CD4-positive, alpha-beta T cell treated with Interleukin-17A for 4 hours (primary cell): ENCODE results near the gene RPLP1.
"Not testable (repeated sequence)": the region's sequence is repeated elsewhere in the genome, so short reads cannot be mapped to it uniquely, and the experiment has no call there.

ENCODE experiments used
- DNase-seq: peaks from one replicate; pipeline ENCODE4 v3.0.0-alpha.2; 2020; ENCODE audit warnings: mixed read lengths

Gene RPLP1

GRCh38 chr15:69443032-69443611 is 9.5 kb upstream of the RPLP1 start:
- no peak for DNase-seq

DNA sequence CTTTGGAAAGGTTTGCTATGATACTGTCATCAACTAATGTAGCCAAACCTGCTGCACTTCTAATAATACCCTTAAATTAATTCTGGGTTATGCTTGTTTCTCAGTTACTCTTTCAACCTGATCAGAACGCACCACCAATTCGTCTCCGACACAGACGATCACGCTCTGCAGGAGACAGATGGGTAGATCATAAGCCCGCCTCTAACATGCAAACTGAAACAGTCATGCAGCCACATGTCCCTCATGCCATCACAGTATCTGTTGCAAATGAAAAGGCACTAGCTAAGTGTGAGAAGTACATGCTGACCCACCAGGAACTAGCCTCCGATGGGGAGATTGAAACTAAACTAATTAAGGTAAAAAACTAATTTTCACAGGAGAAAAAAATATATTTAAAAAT is 7.9 kb upstream of the RPLP1 start:
- no peak for DNase-seq

GRCh38 chr15:69446953-69447352 is 5.7 kb upstream of the RPLP1 start:
- no peak for DNase-seq

DNA sequence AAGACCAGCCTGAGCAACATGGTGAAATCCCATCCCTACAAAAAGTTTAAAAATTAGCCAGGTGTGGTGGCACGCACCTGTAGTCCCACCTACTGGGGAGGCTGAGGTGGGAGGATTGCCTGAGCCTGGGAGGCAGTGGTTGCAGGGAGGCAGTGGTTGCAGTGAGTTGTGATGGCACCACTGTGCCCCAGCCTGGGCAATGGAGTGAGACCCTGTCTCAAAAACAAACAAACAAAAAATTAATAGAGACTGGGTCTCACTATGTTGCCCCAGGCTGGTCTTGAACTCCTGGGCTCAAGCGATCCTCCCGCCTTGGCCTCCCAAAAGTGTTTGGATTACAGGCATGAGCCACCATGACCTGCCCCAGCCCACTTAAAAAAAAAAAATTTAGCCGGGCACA is 2.4 kb upstream of the RPLP1 start:
- DNase-seq: not testable (repeated sequence)

GRCh38 chr15:69450968-69451695 is 1.5 kb upstream of the RPLP1 start:
- DNase-seq: no peak

DNA sequence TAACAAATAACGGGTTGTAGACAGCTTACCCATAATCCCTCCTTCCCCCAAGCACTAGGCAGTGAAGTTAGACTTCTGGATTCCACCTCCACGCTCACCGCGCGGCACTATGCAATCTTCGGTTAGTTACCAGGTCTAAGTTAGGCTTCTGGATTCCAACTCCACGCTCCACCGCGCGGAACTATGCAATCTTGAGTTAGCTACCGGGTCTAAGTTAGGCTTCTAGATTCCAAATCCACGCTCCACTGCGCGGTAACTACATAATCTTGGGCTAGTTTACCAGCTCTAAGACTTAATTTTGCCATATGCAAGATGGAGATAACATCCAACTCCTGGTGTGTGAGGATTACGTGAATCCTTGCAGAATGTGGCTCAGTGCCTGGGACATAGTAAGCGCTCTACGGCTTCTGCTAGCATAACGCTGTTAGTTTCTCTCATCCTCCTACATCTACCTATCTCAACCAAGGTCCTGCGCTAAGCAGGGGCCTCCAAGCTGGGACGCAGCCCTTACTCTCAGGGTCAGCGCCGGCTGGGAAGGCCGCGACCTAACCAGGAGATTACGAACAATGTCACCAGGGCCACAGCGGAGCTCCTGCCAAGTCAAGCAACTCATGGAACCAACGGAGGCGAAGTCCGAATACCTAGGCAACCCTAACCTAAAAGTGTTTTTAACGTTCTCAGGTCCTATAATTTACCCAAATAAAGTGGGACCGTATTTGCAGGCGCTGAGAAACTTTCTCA is 497 bp upstream of the RPLP1 start:
- DNase-seq: peak; percentile 41

GRCh38 chr15:69454953-69455352 is 2.3 kb downstream of the RPLP1 start:
- no peak for DNase-seq

DNA sequence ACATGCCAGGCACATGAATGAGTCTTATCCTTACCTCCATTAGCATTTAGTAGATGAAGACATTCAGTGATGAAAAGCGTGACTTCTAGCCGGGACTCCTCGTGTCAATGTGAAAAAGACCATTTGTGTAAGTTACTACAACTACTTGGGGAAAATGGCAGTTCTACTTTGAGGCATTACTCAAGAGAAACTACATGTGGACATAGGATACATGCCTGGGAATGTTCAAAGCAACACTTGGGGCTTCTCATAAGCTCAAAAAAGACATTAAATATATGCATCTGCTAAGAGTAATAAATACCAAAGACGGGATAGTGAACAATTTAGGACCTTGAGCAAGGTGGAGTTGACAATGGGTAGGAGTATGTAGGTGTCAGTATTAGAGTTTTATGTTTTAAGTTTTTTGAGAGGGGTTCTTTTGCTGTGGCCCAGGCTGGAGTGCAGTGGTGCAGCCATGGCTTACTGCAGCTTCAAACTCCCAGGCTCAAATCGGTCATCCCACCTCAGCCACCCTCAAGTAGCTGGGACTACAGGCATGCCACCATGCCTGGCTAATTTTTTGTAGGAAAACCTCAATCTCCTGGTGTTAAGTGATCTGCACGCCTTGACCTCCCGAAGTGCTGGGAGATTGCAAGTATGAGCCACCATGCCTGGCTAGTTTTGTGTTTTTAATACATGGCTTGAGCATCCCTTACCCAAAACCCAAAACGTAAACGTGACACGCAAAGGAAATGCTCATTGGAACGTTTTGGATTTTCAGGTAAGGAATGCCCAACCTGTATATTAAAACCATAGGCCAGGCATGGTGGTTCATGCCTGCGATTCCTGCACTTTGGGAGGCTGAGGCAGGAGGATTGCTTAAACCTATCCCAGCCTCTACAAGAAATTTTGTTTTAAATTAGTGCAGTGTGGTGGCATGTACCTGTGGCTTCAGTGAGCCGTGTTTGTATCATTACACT is 3.9 kb downstream of the RPLP1 start:
- no peak for DNase-seq

- DNase-seq: no peak
Observed at GRCh38 chr15:69457304-69458280, 5.0 kb downstream of the RPLP1 start.

DNA sequence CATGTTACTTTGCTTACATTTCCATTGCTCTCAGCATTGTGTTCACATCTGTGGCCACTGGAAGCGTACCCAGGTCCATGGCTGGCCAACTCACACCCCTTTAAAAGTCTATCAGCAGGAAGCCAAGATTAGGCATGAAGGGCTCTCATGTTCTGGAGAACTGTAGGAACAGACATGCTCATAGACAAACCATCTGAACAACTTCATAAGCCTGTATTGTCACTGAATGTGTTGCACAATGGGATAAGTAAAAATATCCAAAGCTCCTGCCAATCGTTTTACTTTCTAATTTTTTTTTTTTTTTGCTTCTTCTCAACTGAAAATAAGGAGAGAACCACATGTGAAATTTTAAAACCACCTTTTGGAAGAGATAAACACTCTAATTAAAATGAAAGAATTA is 6.4 kb downstream of the RPLP1 start:
- no peak for DNase-seq

DNA sequence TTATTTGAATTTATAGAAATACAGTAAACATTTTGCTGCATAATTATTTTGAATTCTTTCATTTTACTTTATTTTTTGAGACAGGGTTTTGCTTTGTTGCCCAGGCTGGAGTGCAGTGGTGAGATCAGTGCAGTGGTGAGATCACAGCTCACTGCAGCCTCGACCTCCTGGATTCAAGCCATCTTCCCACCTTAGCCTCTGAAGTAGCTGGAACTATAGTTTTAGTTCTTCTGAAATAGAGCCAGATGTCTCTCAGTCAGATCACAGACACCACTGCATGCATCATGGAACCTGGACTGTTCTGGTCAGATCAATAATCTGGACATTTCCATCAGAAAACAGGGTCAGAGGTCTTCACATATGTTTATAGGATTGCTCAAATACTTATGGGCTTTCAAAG is 7.9 kb downstream of the RPLP1 start:
- DNase-seq: no peak

DNA sequence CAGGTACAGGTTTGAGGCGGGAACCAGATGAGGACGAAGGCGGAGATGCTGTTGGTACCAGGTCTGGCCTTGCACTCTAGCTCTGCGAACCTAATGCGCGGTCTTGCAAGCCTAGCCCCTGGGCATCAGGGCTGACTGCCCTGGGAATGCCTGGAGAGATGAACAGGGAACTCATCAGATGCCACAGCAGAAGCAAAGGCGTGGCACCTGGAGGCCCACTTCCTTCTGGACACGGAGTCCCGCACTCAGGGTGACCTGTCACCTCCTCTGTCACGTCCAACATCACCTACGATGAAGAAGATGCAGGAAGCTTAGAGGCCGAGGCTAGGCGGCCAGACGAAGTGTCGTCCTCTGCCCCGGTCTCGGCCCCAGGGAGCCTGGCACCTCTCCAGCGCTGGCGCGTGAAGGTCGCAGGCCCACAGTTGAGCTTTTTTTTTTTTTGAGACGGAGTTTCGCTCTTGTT is 9.4 kb downstream of the RPLP1 start:
- peak; percentile 29 for DNase-seq

- peak; percentile 96 for DNase-seq
Observed at GRCh38 chr15:69462493-69463181, 10.0 kb downstream of the RPLP1 start.

DNA sequence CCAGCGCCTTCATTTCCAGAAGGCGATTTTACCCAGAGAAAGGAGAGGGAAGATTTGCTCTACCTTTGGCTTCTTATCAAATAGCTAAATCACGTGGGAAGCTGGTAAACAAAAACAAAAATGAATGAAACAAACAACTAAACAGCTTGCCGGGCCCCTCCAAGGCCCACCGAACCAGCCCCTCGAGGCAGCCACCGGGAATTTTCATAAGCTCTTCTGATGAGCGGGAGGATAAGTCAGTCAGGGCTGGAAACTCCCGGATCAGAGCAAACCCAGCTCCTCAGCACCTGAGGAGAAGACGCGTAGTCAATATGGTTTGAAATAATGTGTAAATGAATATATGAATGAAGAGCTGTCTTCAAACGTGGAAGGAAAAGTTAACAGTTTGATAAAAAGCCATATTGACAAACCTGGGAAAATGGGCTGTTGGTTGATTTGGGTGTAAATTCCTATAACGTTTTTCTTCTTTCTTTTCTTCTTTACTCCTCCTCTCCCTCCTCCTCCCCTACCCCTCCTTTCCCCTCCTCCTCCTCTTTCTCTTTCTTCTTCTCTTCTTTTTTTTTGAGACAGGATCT is 10.7 kb downstream of the RPLP1 start:
- DNase-seq: no peak

DNA sequence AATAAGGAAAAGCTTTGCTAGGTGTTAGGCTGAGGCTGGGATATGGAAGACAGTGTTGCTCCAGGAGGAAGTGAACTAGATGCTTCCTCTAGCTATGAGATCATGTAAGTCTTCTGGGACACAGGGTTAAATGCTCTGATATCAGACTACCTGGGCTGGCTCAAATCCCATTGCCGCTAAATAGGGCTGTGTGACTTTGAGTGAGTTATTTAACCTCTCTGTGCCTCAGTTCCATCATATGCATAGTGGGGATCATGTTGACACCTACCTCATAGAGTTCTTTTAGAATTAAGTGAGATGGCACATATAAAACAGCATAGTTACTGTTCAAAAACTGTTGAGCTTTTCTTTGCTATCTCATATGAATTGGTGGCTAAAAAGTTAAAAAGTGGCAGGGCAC is 12.6 kb downstream of the RPLP1 start:
- no peak for DNase-seq

DNA sequence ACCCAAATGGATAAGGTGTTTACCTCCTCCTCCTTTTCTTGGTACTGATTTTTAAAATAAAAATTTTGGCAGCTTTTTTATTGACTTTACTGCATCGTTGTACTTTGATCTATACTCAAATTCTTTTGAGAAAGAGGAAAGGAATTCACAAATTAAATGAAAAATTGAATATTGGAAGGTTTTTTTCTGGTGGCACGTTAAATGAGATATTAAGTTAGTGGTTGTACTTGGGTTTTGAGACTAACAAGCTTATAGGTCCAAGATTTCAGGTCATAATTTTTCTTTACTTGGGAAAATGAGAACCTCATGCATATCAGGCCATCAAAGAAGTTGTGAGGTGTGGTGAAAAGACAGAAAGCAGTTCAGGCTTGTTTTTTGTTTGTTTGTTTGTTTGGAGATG is 14.1 kb downstream of the RPLP1 start:
- DNase-seq: no peak

- no peak for DNase-seq
Observed at GRCh38 chr15:69467636-69468035, 15.0 kb downstream of the RPLP1 start.

DNA sequence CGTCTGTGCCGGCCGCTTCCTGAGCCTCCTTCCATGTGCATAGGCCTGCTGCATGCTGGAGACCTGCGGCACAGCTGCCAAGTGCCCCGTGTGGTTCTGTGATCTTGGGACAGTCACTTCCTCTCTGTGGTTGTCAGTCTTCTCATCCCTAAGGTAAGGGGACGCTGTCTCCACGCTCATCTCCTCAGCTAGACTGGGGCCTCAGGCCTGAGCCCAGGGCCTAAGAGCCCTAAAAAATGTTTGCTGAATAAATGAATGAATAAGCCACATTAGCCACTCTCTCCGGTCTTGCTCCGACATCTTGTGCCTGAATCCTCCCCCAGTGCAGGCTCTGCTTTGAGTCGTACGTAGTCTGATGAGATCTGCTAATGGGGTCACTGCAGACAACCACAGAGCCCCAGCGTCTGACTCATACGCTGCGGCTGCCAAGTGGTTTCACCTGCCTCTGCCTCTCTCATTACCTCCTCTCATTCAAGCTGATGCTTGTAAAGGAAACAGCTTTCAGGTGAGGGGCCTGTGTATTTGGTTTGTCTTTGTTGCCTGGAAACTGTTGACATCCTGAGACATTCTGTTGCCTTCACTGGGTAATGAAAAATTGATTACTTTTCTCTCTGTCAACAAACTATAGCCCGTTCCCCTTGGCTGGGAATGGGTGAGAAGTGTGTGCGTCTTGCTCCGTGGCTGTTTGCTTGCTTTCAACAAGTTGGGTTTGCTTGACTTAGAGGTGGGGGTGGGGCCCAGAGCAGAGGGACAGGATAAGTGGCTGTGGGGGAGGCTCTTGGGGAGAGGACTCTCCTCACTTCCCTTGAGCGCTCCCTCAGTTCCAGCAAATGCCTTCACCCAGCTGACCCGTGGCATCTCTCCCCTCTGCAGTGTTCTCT is 15.9 kb downstream of the RPLP1 start:
- DNase-seq: peak; percentile 86

GRCh38 chr15:69469467-69470201 is 17.0 kb downstream of the RPLP1 start:
- DNase-seq: no peak
